Adipocyte (in vitro differentiated cells): ENCODE results near the gene UBE2V1.
A peak's percentile ranks its signal among the peaks of the same experiment; 100 is the strongest.

Source experiments
- DNase-seq: peaks from one replicate; pipeline ENCODE4 v3.0.0-alpha.2; 2015; ENCODE audit warnings: low read depth
- H3K27me3 ChIP-seq: replicated peaks from 2 replicates; pipeline ENCODE4 v1.7.0; 2013; ENCODE audit warnings: mild to moderate bottlenecking, low read length, moderate library complexity; ENCODE audit not compliant: control insufficient read depth, insufficient read depth
- H3K36me3 ChIP-seq: 2 replicates; pipeline ENCODE4 v1.7.0; 2013; ENCODE audit warnings: low read length, mild to moderate bottlenecking, moderate library complexity; ENCODE audit not compliant: control insufficient read depth, insufficient read depth, severe bottlenecking
- H3K4me1 ChIP-seq: 2 replicates; pipeline ENCODE4 v1.7.0; 2013; ENCODE audit warnings: mild to moderate bottlenecking, low read length, moderate library complexity; ENCODE audit not compliant: control insufficient read depth, insufficient read depth
- H3K4me3 ChIP-seq: 2 replicates; pipeline ENCODE4 v1.7.0; 2013; ENCODE audit warnings: mild to moderate bottlenecking, low read length, moderate library complexity
- H3K9ac ChIP-seq: 2 replicates; pipeline ENCODE4 v1.7.0; 2013; ENCODE audit warnings: mild to moderate bottlenecking, low read length, moderate library complexity
- H3K9me3 ChIP-seq: 2 replicates; pipeline ENCODE4 v1.7.0; 2013; ENCODE audit warnings: mild to moderate bottlenecking, low read length, moderate library complexity; ENCODE audit not compliant: control insufficient read depth

The UBE2V1 gene

GRCh38 chr20:50056951-50057713 is 55.8 kb downstream of the UBE2V1 start:
- Histone ChIP-seq H3K9me3 (no peaks in the 10 kb centered on the region), H3K27me3 (no peaks in the 10 kb centered on the region), H3K36me3 (no peaks in the 10 kb centered on the region), H3K9ac (no peak overlapping the region), H3K4me3 (no peak overlapping the region), H3K4me1 (peaks cover 16% of the 10 kb centered on the region)
- DNase-seq: no peak

- Histone ChIP-seq H3K4me3 (no peak overlapping the region), H3K4me1 (peaks cover 16% of the 10 kb centered on the region), H3K36me3 (no peaks in the 10 kb centered on the region), H3K27me3 (no peaks in the 10 kb centered on the region), H3K9me3 (no peaks in the 10 kb centered on the region), H3K9ac (no peak overlapping the region)
- DNase-seq: no peak
These were observed 56.5 kb downstream of the UBE2V1 start for GRCh38 chr20:50056408-50056926.

DNA sequence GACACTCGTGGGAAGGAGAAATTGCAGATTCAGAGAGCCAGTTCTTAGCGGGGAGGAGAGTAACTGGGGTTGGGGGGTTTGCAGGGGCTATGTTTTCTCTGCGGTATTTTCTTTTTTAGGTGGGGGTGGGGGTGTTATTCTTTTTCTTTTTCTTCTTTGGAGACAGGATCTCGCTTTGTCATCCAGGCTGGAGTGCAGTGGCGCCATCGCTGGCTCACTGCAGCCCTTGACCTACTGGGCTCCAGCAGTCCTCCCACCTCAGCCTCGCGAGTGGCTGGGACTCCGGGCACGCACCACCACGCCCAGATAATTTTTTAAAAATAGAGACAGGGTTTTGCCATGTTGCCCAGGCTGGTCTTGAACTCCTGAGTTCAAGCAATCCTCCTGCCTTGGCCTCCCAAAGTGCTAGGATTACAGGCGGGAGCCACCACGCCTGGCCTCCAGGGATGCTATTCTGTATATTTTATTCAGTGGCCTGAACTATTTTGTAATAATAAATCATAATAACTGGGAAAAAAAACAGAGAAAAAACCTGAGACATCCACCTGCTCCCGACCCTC is 57.3 kb downstream of the UBE2V1 start:
- H3K9me3 ChIP-seq: no peaks in the 10 kb centered on the region
- no peaks in the 10 kb centered on the region for H3K27me3 ChIP-seq
- H3K4me3 ChIP-seq: no peak overlapping the region
- DNase-seq: no peak
- H3K4me1 ChIP-seq: peaks cover 16% of the 10 kb centered on the region
- peak overlapping the region; percentile 64 for H3K9ac ChIP-seq
- H3K36me3 ChIP-seq: no peaks in the 10 kb centered on the region

DNA sequence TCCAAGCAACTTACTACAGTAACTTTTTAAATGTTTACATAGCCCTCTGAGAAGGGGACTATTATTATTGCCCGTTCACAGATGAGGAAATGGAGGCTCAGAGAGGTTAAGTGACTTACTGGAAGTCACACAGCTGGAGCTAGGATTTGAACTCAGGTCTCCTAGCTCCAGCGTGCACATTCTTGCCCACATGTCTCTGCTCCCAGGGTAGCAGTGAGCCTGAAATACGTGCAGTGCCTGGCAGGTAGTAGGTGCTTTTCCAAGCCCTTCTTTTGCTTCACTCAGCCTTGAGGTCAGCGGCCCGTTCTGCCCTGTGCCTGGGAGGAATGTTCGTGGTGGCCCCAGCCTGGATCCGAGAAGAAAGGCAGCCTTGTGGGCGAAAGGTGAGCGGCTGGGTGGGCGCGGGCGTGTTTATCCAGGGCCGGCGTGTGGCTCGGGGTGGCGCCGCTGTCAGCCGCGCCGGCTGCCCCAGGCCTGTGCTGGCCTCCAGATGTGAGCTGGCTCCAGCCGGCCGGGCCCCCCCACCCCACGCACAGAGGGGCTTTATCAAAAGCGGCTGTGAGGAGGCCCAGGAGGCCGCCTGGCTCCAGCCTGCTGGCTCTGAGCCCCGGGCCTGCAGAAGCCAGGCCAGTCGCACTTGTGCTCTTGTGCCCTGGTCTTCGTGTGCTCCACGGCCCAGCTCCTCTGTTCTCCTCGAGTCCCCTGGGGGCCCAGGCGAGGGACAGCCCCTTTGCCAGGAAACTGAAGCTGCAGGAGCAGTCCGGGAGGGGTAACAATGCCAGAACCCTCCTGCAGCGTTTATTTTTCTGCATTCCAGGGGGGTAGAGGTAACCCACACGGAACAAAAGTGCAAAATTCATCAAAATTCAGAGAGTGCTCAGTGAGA is 58.1 kb downstream of the UBE2V1 start:
- H3K4me3 ChIP-seq: no peak overlapping the region
- H3K27me3 ChIP-seq: no peaks in the 10 kb centered on the region
- H3K4me1 ChIP-seq: peaks cover 16% of the 10 kb centered on the region
- H3K36me3 ChIP-seq: no peaks in the 10 kb centered on the region
- H3K9ac ChIP-seq: peak overlapping the region; percentile 66
- peak; percentile 75 for DNase-seq
- H3K9me3 ChIP-seq: no peaks in the 10 kb centered on the region

- Histone ChIP-seq H3K4me1 (peaks cover 16% of the 10 kb centered on the region), H3K27me3 (no peaks in the 10 kb centered on the region), H3K9me3 (no peaks in the 10 kb centered on the region), H3K4me3 (no peak overlapping the region), H3K36me3 (no peaks in the 10 kb centered on the region), H3K9ac (peak overlapping the region; percentile 7)
- DNase-seq: no peak
These were observed 58.8 kb downstream of the UBE2V1 start for GRCh38 chr20:50054231-50054547.

- no peaks in the 10 kb centered on the region for H3K9me3 ChIP-seq
- no peaks in the 10 kb centered on the region for H3K36me3 ChIP-seq
- no peak for DNase-seq
- no peak overlapping the region for H3K9ac ChIP-seq
- H3K27me3 ChIP-seq: no peaks in the 10 kb centered on the region
- no peak overlapping the region for H3K4me3 ChIP-seq
- H3K4me1 ChIP-seq: peaks cover 17% of the 10 kb centered on the region
These were observed 59.4 kb downstream of the UBE2V1 start for GRCh38 chr20:50053362-50054230.

DNA sequence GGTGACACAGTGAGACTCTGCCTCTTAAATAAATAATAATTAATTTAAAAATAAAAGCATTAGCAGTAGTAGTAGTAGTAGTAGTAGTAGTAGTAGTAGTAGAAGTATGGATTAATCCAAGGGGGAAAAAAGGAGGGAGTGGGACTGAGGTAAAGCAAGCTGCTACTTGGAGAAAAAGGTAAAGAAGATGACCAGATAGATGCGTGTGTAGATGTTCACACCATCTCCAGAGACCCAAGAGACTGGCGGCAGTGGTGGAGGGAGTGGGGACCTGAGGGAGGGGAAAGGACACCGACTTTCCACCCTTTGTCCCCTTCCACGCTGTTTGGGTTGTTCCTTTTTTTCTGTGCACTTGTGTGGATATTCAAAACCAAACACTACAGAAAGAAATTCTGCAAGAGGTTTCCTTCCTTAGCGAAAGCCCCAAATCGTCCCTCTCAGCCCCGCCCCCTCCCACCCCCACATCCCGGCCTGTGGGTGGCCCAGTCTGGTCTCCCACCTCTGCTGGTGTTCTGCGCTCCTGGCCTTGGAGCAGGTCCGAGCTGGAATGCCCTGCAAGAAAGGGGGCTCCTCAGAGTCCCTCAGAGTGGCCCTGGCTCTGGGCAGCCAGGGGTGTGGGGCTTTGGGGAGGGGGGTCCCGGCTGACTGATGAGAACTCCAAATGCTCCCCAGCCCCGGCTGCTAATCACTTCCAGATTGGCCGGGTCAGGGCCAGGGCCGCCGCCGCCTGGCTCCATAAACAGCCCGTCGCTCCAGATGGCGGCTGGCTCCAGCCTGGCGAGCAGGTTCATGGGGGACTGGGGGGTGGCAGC is 60.2 kb downstream of the UBE2V1 start:
- Histone ChIP-seq H3K36me3 (no peaks in the 10 kb centered on the region), H3K27me3 (no peaks in the 10 kb centered on the region), H3K9me3 (no peaks in the 10 kb centered on the region), H3K4me1 (peaks cover 24% of the 10 kb centered on the region), H3K4me3 (no peak overlapping the region), H3K9ac (no peak overlapping the region)
- DNase-seq: no peak

- peak; percentile 55 for DNase-seq
- H3K4me1 ChIP-seq: peaks cover 36% of the 10 kb centered on the region
- peaks cover under 1% of the 10 kb centered on the region for H3K9me3 ChIP-seq
- no peak overlapping the region for H3K4me3 ChIP-seq
- H3K36me3 ChIP-seq: no peaks in the 10 kb centered on the region
- H3K9ac ChIP-seq: no peak overlapping the region
- no peaks in the 10 kb centered on the region for H3K27me3 ChIP-seq
These were observed 62.2 kb downstream of the UBE2V1 start for GRCh38 chr20:50050660-50051308.

GRCh38 chr20:50050214-50050613 is 62.7 kb downstream of the UBE2V1 start:
- H3K4me1 ChIP-seq: peaks cover 30% of the 10 kb centered on the region
- no peaks in the 10 kb centered on the region for H3K36me3 ChIP-seq
- H3K9ac ChIP-seq: no peak overlapping the region
- no peak for DNase-seq
- H3K4me3 ChIP-seq: no peak overlapping the region
- H3K27me3 ChIP-seq: no peaks in the 10 kb centered on the region
- peaks cover 4% of the 10 kb centered on the region for H3K9me3 ChIP-seq
